ENCODE results near the gene EPHA6. TPM values are rescaled to one million over a fixed set of nuclear protein-coding genes. Genes with fewer than 3 reads are reported as not detected.

The EPHA6 gene
- total and polyA plus RNA-seq, 10 of the 15 experiments (the other 5 are each of a cell fraction or from before 2014, with no cell fraction given), result not detected

GRCh38 chr3:97102641-97103040 is 288.2 kb downstream of the EPHA6 start:
- H3K4me3 ChIP-seq, result no peak overlapping the region
- no peak overlapping the region for H2AFZ ChIP-seq (ENCODE audit: control insufficient read depth, low read depth, low read length)
- no peak overlapping the region for H3K9ac ChIP-seq (ENCODE audit: control insufficient read depth, insufficient read depth, low read length)
- DNase-seq (ENCODE audit: low read depth, low spot score) (no peak), FAIRE-seq (no peak), ATAC-seq (no peak)
- no peaks in the 10 kb centered on the region for H3K79me2 ChIP-seq (ENCODE audit: control insufficient read depth, insufficient read depth, low read length)
- BruUV-seq (replicated peaks), result no TSS peak
- in situ Hi-C loops (cut with MboI) (no loop called here), intact Hi-C loops (cut with micrococcal nuclease; ENCODE audit: unreplicated experiment) (no loop called here)
- H3K4me1 ChIP-seq (ENCODE audit: control insufficient read depth, insufficient read depth, low read length), result no peaks in the 10 kb centered on the region
- ChIA-PET SMC1A (ENCODE audit: uncharacterized antibody, unreplicated experiment) (no interaction called here), POLR2A (no interaction called here), RAD21 (ENCODE audit: unreplicated experiment) (no interaction called here), CTCF (no interaction called here)
- H3K9me3 ChIP-seq (replicated peaks; ENCODE audit: control insufficient read depth, insufficient read depth, low read length), result no peaks in the 10 kb centered on the region
- H3K36me3 ChIP-seq (ENCODE audit: control insufficient read depth in 2 of 2, insufficient read depth in 2 of 2, low read length in 1 of 2), result no peaks in the 10 kb centered on the region
- H3K27ac ChIP-seq (ENCODE audit: control insufficient read depth, insufficient read depth), result no peak overlapping the region
- no peaks in the 10 kb centered on the region for H4K20me1 ChIP-seq (ENCODE audit: control insufficient read depth, insufficient read depth)
- H3K27me3 ChIP-seq (replicated peaks in 1 of 2; ENCODE audit: control insufficient read depth in 2 of 2, insufficient read depth in 2 of 2, low read length in 1 of 2), result no peaks in the 10 kb centered on the region
- H3K4me2 ChIP-seq (ENCODE audit: control insufficient read depth, insufficient read depth), result no peak overlapping the region
- no peak for TF ChIP-seq ZNF592 (IDR thresholded peaks at IDR 0.05)
- TF ChIP-seq ZNF24 (IDR thresholded peaks at IDR 0.05), result no peak
- no peak for TF ChIP-seq KLF5 (IDR thresholded peaks at IDR 0.05; ENCODE audit: partially characterized antibody)
- no peak for TF ChIP-seq PAX8 (IDR thresholded peaks at IDR 0.05)
- TF ChIP-seq STAT1 (conservative IDR thresholded peaks at IDR 0.05), result no peak
- TF ChIP-seq TARDBP (IDR thresholded peaks at IDR 0.05; ENCODE audit: borderline replicate concordance), result no peak
- TF ChIP-seq TCF3 (IDR thresholded peaks at IDR 0.05; ENCODE audit: borderline replicate concordance, insufficient read depth, low read depth, low read length), result no peak
- TF ChIP-seq NR2C1 (IDR thresholded peaks at IDR 0.05), result no peak
- TF ChIP-seq CEBPB (IDR thresholded peaks at IDR 0.05; ENCODE audit: borderline replicate concordance in 1 of 2, low read depth in 2 of 2, low read length in 2 of 2), result no peak
- TF ChIP-seq FOXK2 (IDR thresholded peaks at IDR 0.05), result no peak
- TF ChIP-seq WRNIP1 (IDR thresholded peaks at IDR 0.05; ENCODE audit: borderline replicate concordance, low read depth, low read length), result no peak
- no peak for TF ChIP-seq EED (IDR thresholded peaks at IDR 0.05; ENCODE audit: low read depth)
- TF ChIP-seq, protein P1, sequence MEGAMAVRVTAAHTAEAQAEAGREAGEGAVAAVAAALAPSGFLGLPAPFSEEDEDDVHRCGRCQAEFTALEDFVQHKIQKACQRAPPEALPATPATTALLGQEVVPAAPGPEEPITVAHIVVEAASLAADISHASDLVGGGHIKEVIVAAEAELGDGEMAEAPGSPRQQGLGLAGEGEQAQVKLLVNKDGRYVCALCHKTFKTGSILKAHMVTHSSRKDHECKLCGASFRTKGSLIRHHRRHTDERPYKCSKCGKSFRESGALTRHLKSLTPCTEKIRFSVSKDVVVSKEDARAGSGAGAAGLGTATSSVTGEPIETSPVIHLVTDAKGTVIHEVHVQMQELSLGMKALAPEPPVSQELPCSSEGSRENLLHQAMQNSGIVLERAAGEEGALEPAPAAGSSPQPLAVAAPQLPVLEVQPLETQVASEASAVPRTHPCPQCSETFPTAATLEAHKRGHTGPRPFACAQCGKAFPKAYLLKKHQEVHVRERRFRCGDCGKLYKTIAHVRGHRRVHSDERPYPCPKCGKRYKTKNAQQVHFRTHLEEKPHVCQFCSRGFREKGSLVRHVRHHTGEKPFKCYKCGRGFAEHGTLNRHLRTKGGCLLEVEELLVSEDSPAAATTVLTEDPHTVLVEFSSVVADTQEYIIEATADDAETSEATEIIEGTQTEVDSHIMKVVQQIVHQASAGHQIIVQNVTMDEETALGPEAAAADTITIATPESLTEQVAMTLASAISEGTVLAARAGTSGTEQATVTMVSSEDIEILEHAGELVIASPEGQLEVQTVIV (IDR thresholded peaks at IDR 0.05; ENCODE audit: borderline replicate concordance, partially characterized antibody), result no peak
- TF ChIP-seq CBX5 (IDR thresholded peaks at IDR 0.05; ENCODE audit: low read depth), result no peak
- TF ChIP-seq RFX5 (IDR thresholded peaks at IDR 0.05; ENCODE audit: low read depth, low read length), result no peak
- TF ChIP-seq NFIC (IDR thresholded peaks at IDR 0.05; ENCODE audit: low read depth, low read length), result no peak

Measured in GM12878 (cell line).